Astrocyte of the cerebellum (primary cell): ENCODE measurements around the gene TAF7.

Source experiments
- DNase-seq: peaks from one replicate; pipeline ENCODE4 v3.0.0-alpha.2; 2011; ENCODE audit warnings: low read depth
- H3K4me3 ChIP-seq: 2 replicates; pipeline ENCODE4 v1.5.1; 2011; ENCODE audit warnings: mild to moderate bottlenecking, low read depth, low read length, moderate library complexity
- in situ Hi-C: cut with HindIII; loops from 2 replicates; pipeline ENCODE4 v1.10.0; 2017; ENCODE audit warnings: low sequenced_read_pairs
- TF ChIP-seq, protein P1 (sequence below): IDR thresholded peaks from 2 replicates; pipeline ENCODE4 v1.5.1; 2012; ENCODE audit warnings: low read length, low read depth, moderate library complexity, mild to moderate bottlenecking; ENCODE audit errors: missing control alignments

The TAF7 gene

GRCh38 chr5:141359790-141360426 is 39.3 kb upstream of the TAF7 start, which contains the start of gene PCDHGB2:
Gene PCDHGB2 (plus strand): TSS chr5:141359994. CDS start chr5:141360136, 142 bp downstream.
- TF ChIP-seq, protein P1, sequence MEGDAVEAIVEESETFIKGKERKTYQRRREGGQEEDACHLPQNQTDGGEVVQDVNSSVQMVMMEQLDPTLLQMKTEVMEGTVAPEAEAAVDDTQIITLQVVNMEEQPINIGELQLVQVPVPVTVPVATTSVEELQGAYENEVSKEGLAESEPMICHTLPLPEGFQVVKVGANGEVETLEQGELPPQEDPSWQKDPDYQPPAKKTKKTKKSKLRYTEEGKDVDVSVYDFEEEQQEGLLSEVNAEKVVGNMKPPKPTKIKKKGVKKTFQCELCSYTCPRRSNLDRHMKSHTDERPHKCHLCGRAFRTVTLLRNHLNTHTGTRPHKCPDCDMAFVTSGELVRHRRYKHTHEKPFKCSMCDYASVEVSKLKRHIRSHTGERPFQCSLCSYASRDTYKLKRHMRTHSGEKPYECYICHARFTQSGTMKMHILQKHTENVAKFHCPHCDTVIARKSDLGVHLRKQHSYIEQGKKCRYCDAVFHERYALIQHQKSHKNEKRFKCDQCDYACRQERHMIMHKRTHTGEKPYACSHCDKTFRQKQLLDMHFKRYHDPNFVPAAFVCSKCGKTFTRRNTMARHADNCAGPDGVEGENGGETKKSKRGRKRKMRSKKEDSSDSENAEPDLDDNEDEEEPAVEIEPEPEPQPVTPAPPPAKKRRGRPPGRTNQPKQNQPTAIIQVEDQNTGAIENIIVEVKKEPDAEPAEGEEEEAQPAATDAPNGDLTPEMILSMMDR, result peak; percentile 37
- in situ Hi-C loops, result no loop called here
- peak within 1 kb of the TSS; percentile 22 for H3K4me3 ChIP-seq
- DNase-seq, result no peak

DNA sequence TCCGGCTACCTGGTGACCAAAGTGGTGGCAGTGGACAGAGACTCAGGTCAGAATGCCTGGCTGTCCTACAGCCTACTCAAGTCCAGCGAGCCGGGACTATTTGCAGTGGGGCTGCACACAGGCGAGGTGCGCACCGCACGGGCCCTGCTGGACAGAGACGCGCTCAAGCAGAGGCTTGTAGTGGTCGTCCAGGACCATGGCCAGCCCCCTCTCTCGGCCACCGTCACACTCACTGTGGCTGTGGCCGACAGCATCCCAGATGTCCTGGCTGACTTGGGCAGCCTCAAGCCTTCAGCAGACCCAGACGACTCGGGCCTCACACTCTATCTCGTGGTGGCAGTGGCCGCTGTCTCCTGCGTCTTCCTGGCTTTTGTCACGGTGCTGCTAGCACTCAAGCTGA is 36.4 kb upstream of the TAF7 start:
- no peak for DNase-seq
- H3K4me3 ChIP-seq, result no peak overlapping the region
- in situ Hi-C loops, result no loop called here

DNA sequence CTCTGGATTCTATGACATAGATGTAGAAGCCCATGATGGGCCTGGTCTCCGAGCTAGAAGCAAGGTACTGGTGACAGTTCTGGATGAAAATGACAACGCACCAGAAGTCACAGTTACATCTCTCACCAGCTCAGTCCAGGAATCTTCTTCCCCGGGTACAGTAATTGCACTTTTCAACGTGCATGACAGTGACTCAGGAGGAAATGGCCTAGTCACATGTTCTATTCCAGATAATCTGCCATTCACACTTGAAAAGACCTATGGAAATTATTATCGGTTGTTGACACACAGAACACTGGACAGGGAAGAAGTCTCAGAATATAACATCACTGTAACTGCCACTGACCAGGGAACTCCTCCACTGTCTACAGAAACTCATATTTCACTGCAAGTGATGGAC is 35.5 kb upstream of the TAF7 start:
- H3K4me3 ChIP-seq, result no peak overlapping the region
- in situ Hi-C loops, result no loop called here
- DNase-seq, result no peak
- TF ChIP-seq, protein P1, result no peak

More for the DNA sequence above, 36.4 kb upstream of the TAF7 start:
- TF ChIP-seq, protein P1, result no peak

GRCh38 chr5:141355641-141356040 is 35.1 kb upstream of the TAF7 start:
- TF ChIP-seq, protein P1, result no peak
- H3K4me3 ChIP-seq, result no peak overlapping the region
- no peak for DNase-seq
- in situ Hi-C loops, result no loop called here

GRCh38 chr5:141354900-141355469 is 34.4 kb upstream of the TAF7 start, which contains the start of gene PCDHGA4:
Gene PCDHGA4 (plus strand): TSS chr5:141355021. CDS start chr5:141355108, 87 bp downstream.
- peak within 1 kb of the TSS; percentile 21 for H3K4me3 ChIP-seq

DNA sequence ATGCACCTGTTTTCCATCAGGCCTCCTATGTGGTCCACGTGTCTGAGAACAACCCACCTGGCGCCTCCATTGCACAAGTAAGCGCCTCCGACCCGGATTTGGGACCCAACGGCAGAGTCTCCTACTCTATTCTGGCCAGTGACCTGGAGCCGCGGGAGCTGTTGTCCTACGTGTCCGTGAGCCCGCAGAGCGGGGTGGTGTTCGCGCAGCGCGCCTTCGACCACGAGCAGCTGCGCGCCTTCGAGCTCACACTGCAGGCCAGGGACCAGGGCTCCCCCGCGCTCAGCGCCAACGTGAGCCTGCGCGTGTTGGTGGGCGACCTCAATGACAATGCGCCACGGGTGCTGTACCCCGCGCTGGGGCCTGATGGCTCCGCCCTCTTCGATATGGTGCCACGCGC is 31.0 kb upstream of the TAF7 start:
- TF ChIP-seq, protein P1, result no peak
- in situ Hi-C loops, result no loop called here
- DNase-seq, result no peak
- no peak overlapping the region for H3K4me3 ChIP-seq

More at GRCh38 chr5:141354900-141355469, 34.4 kb upstream of the TAF7 start, which contains the start of gene PCDHGA4:
- TF ChIP-seq, protein P1, result peak; percentile 31
- in situ Hi-C loops, result no loop called here
- DNase-seq, result no peak
